GM18858 (cell line): Measurements from ENCODE around the gene NOVA2.
A peak's percentile ranks its signal among the peaks of the same experiment; 100 is the strongest.

Source experiments
- ATAC-seq: cut with Tn5 transposase; IDR thresholded peaks from one replicate; pipeline ENCODE4 v1.9.1; 2021; ENCODE audit not compliant: unreplicated experiment

The NOVA2 gene

DNA sequence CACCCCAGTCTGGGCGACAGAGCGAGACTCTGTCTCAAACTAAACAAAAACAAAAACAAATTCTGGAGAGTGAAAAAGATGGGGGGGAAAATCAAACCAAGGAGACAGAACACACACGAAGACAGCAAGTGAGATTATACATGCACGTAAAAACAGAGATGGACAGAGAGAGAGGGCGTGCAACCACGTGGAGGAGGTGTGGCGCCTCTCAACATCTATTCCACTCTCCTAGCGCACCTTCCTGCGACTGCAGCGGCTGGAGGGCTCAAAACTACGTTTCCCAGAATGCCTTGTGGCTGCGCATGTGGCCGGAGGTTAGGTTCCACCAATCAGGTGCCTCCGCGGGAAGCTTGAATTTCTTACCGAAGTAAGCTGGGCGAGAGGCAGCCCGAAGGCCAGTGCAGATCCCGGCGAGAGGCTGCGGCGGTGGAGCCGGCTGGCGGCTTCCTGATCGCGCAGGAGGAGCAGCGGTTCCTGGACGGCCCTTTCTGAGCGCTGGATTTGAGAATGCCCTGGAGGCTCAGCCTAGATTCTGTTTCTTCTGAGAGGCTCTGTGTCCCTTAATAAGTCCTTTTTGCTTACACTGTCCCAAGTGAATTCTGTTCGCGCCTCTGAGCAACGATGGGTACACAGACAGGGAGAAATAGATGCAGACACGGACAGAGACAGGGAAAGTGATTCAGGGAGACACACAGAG is 46.0 kb downstream of the NOVA2 start:
- ATAC-seq = peak; percentile 53

DNA sequence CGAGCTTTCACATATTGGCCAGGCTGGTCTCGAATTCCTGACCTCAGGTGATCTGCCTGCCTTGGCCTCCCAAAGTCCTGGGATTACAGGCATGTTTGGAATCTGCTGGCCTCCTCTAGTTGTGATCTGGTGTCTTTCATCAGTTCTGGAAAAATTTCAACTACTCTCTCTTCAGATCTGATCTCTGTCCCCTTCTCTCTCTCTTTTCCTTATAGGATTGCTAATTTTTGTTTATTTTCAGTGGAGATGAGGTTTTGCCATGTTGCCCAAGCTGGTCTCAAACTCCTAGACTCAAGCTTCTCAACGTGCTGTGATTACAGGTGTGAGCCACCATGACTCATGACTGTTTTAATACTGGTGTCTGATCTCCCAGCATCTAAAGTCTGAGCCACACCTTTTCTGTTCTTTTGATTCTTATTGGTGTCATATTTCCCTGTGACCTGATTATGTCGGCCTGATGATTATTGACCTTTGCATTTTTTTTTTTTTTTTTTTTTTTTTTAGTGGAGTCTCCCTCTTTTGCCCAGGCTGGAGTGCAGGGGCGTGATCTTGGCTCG is 48.7 kb downstream of the NOVA2 start:
- no peak for ATAC-seq

GRCh38 chr19:45922281-45922680 is 51.4 kb downstream of the NOVA2 start:
- no peak for ATAC-seq

DNA sequence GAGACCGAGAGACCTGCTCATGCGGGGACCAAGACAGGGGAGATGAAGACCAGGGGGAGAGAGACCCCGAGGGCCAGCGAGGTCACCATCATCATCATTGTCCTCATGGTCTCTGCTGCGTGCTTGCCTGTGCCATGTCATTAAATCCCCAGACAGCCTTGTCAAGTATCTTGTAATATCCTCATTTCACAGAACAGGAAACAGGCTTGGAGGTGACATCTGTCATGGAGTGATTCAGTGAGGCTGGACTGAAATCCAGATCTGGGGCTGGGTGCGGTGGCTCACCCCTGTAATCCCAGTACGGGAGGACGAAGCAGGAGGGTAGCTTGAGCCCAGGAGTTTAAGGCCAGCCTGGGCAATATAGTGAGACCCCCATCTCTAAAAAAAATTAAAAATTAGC is 53.2 kb downstream of the NOVA2 start:
- ATAC-seq = no peak

- no peak for ATAC-seq
These were observed 54.0 kb downstream of the NOVA2 start for GRCh38 chr19:45919678-45920077.

DNA sequence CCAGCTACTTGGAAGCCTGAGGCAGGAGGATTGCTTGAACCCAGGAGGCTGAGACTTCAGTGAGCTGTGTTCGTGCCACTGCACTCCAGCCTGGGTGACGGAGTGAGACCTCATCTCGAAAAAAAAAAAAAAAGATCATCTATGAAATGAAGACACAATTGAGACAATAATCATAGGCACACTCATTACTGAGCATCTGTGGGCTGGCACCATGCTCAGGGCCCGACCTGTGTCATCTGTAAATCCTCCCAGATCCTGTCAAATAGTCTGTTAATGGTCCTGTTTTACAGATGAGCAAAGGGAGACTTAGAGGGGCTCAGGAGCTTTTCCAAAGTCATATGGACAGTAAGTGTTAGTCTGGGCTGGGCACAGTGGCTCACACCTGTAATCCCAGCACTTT is 54.9 kb downstream of the NOVA2 start:
- ATAC-seq = no peak

- no peak for ATAC-seq
These were observed 56.1 kb downstream of the NOVA2 start for GRCh38 chr19:45917421-45918091.

DNA sequence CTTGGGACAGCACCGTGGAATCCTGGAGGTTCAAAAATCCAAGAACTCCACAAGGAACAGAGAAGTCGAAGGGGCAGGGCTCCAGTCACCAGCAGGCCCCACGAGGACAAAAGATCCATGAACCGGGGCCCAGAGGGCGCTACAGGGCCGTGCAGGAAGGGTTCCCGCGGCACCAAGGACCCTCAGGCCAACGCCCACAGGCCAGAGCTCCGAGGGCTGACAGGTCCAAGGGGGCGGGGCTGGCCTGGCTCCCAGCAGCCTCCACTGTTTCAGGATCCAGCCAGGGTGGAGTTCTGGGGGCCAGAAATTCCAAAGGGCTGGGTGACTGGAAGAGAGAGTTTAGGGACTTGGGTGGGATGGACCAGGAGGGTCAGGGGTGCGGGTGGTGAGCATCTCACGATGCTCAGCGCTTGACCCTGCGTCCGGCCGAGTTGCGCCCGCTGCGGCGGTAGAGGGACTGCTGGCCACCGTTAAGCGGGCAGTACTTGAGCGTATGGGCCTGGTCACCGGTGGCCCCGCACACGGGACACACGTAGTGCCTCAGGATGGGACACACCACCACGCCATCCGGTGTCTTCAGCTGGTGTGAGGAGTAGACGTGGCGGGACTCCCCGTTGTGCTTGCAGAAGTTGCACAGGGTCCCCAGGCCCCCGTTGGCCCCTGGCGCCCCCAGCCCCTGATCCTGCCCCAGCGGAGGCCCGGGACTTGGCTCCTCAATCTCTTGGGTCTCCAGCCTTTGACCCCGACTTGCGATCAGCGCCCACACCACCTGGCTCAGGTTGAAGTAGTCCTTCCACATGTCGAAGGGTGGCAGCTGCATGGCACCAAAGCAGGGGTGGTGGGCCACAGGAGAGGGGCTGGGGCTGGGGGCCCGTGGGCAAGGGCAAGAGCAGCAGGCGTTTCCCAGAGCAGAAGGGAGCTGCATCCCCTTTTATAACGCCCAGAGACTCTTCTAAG is 59.5 kb downstream of the NOVA2 start, which contains the start of gene NANOS2:
NANOS2 (minus strand) TSS at position 905 of the 957 bp plus-strand sequence; CDS start at position 820, 85 bp downstream.
- no peak for ATAC-seq

DNA sequence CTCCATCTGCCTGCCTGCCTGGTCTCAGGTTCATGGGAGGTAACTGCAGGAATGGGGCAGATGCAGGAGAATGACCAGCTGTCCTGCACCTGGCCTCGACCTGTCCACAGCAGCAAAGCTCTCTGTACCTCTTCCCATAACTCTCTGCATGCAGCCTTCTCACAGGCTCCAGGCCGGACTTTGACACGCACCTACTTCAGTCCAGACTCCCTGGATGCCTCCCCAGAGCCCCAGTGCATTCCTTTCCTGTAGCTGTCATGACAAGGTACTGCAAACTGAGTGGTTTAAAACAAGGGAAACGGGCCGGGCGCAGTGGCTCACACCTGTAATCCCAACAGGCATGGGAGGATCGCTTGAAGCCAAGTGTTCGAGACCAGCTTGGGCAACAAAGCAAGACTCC is 62.4 kb downstream of the NOVA2 start:
- no peak for ATAC-seq

DNA sequence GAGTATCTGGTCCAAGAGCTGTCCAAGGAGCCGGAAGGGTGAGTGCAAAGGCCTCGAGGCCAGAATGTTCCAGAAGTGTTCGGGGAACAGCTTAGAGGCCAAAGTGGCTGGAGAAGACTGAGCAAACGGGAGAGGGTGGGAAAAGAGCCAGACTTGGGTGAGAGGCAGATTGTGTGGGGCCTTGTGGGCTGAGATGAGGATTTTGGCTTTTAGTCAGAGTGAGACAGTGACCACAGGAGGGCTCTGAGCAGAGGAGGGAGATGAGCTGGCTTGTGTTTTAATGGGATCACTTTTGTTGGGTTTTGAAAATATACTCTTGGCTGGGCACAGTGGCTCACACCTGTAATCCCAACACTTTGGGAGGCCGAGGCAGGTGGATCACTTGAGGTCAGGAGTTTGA is 64.7 kb downstream of the NOVA2 start:
- no peak for ATAC-seq

- ATAC-seq = no peak
These were observed 67.4 kb downstream of the NOVA2 start for GRCh38 chr19:45906221-45906620.

- ATAC-seq = no peak
These were observed 68.7 kb downstream of the NOVA2 start for GRCh38 chr19:45905011-45905410.

DNA sequence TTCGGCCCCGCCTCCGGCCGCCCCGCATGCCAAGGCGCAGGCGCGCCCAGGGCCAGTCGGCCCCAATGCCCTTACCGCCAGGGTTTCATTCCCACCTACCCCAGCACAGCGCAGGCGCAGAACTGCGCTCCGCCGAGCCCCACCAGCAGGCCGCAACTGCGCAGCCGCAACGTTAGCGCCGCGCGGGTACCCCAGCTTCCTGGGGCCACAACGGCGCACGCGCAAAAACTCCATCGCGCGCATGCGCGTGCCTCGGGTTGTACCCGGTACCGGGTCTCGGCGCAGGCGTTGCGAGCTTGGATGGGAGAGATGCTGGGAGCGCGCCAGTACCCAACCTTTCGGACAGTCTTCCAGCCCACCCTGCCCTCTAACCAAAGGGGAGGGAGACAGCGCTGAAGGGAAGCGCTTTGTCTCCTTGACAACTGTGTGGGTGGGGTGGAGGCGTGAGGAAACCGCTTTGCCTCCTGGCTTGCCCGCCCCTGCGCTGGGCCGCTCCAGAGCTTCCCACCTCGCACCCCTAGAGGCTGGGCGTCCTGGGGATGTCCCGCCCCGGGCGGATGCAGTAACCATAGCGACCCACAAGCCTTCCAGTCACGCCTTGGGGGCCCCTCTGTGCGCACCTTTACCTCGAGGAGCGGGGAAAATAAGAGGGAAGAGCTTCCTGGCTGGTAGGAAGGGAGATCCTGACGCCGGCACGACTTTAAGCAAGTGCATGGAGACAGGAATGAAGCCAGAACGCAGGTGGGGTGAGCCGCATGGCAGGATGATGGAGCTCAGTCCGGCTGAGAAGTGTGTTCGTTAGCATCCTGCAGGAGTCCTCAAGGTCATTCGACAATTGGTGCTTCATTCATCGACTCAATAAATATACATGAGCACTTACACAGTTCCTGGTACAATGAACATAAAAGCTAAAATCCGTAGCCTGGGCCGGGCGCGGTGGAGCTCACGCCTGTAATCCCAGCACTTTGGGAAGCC is 70.7 kb downstream of the NOVA2 start:
- ATAC-seq = peak; percentile 72

- no peak for ATAC-seq
These were observed 71.6 kb downstream of the NOVA2 start, which contains the start of gene MYPOP for GRCh38 chr19:45901912-45902650. MYPOP (minus strand) TSS chr19:45902613; CDS start chr19:45901773, 840 bp downstream.

GRCh38 chr19:45901432-45901911 is 72.2 kb downstream of the NOVA2 start:
- no peak for ATAC-seq

- ATAC-seq = no peak
These were observed 72.8 kb downstream of the NOVA2 start for GRCh38 chr19:45900738-45901431.

- no peak for ATAC-seq
These were observed 73.6 kb downstream of the NOVA2 start for GRCh38 chr19:45899919-45900589.

GRCh38 chr19:45899253-45899652 is 74.4 kb downstream of the NOVA2 start:
- no peak for ATAC-seq
